Measurements from ENCODE around the gene DHX9.
"Not testable (repeated sequence)": the region's sequence is repeated elsewhere in the genome, so short reads cannot be mapped to it uniquely, and the experiment has no call there.

DHX9 gene

DNA sequence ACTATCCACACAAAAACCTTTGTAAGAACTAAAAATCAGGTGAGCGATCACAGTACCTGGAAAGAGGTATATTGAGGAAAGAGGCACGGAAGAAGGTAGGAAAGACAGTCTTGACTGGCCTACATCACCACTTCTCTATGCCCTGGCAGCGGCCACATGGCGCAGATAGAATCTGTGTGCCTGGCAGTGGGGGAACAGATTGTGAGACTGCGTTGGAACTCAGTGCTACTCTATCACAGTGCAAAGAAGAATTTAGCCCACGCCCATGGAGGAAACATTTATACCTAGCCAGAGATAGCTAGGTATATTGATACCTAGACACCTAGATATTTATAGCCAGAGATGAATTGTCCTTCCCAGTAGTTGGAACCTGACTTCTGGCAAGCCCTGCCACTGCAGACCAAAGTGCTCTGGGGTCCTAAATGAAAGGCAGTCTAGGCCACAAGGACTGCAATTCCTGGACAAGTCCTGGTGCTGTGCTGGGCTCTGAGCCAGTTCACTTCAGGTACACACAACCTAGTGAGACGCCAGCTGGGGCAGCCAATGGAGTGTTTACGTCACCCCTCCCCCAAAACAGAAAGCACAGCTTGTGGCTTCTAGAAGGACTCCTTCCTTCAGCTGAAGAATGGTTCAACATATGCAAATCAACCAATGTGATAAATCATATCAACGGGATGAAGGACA is 51.9 kb downstream of the DHX9 start:
- no peak for DNase-seq

GRCh38 chr1:182897696-182898095 is 58.5 kb downstream of the DHX9 start:
- DNase-seq, result no peak

DNA sequence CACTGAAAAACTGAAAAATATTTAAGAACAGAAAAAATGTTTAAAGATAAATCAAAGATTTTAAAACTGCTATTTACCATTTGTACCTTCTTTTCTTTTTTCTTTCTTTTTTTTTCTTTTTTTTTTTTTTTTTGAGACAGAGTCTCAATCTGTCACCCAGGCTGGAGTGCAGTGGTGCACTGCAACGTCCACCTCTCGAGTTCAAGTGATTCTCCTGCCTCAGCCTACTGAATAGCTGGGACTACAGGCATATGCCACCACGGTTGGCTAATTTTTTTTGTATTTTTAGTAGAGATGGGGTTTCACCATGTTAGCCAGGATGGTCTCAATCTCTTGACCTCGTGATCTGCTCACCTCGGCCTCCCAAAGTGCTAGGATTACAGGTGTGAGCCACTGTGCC is 62.8 kb downstream of the DHX9 start:
- DNase-seq, result not testable (repeated sequence)

DNA sequence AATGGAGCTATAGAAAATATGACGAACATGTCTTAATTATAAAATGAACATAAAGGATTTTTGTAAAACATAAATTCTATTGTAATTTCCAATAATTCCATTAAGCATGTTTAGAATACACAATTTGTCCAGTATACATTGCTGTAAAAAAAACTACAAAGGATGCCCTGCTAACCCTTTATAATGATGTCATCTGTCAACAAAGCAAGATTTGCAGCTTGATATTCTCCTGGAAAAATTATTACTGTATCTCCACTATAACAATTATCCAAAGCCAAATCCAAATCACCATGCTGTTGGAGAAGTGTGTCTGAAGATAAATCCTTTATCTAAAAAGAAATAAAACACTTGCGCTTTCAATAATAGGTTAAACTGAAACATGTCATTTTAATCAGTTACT is 66.2 kb downstream of the DHX9 start:
- DNase-seq, result no peak

GRCh38 chr1:182909578-182909977 is 70.4 kb downstream of the DHX9 start:
- DNase-seq, result no peak

DNA sequence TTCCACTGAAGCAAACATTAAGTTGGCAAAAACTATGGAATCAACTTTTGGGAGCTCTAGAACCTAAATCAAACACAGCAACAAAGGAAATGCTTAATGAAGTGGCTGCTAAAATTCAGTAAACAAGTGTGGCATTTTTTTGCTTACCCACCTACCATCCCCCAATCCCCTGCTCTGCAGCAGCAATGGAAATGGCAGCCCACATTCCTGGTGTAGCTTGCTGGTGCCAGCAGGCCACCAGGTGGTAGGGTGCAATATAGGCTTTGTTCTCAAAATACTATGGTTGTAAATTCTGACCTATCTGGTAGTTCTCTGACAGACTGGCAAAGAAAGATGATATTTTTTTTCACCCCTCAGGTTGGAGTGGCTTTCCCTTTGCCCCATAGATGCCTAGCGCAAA is 71.0 kb downstream of the DHX9 start:
- no peak for DNase-seq

GRCh38 chr1:182913401-182913800 is 74.3 kb downstream of the DHX9 start:
- no peak for DNase-seq

GRCh38 chr1:182917378-182917777 is 78.2 kb downstream of the DHX9 start:
- DNase-seq, result no peak

DNA sequence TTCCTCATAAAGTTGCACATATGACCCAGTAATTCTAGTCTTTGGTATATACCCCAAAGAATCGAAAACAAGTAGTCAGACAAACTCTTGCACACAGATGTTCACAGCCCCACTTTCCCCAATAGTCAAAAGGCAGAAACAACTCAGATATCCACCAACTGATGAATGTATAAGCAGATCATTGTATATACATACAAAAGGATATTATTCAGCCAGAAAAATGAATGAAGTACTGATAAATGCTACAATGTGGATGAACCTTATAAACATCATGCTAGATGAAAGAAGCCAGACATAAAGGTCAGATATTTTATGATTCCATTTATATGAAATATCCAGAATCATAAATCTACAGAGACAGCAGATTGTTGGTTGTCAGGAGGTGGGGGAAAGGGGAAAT is 86.5 kb downstream of the DHX9 start:
- no peak for DNase-seq

GRCh38 chr1:182927693-182928433 is 88.7 kb downstream of the DHX9 start:
- no peak for DNase-seq

DNA sequence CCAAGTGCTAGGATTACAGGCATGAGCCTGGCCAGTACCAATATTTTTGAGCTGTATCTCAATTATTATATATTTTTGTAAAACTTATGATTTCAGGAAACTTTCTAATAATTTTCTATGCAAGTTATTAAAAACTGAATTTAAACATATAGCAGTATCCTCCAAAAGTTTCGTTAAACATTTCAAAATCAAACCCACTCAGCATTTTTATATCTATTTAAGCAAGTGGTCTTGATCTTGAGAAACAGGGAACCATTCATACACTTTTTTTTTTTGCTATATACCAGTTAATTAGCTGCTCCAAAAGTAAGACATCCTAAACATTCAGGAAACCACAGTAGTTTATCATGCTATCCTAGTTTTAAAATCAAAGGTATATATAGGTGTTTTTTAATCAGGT is 91.8 kb downstream of the DHX9 start:
- no peak for DNase-seq

GRCh38 chr1:182935716-182936115 is 96.6 kb downstream of the DHX9 start:
- DNase-seq, result no peak
